Activated B cell treated with CpG ODN at 0.5 μM for 24 hours (primary cell): Measurements from ENCODE around the gene CTDP1. TPM values are rescaled to one million over a fixed set of nuclear protein-coding genes. Genes with fewer than 3 reads are reported as not detected.
"Not testable (repeated sequence)": the region's sequence is repeated elsewhere in the genome, so short reads cannot be mapped to it uniquely, and the experiment has no call there.

ENCODE experiments used
- ATAC-seq: fragments of 200-7000 bp; cut with Tn5 transposase; one replicate; pipeline ENCODE4 v1.10.0; 2021; ENCODE audit warnings: low read depth, mild to moderate bottlenecking, moderate library complexity
- CTCF ChIA-PET: fragments of 350-600 bp; sonication (Branson Sonifier 250); formaldehyde crosslinking; loops from one replicate; lab custom pipeline; 2021; ENCODE audit warnings: antibody characterized with exemption; lab: Charles Lee
- POLR2A ChIA-PET: fragments of 350-600 bp; sonication (Branson Sonifier 250); formaldehyde crosslinking; loops from one replicate; lab custom pipeline; 2021; ENCODE audit warnings: antibody characterized with exemption; lab: Charles Lee
- DNase-seq: peaks from one replicate; pipeline ENCODE4 v3.0.0; 2022
- H3K27ac Mint-ChIP-seq: one replicate; pipeline ENCODE4 v1.8.0; 2020; ENCODE audit warnings: mixed read lengths
- H3K27me3 Mint-ChIP-seq: one replicate; pipeline ENCODE4 v1.8.0; 2021; ENCODE audit warnings: mixed read lengths
- H3K36me3 Mint-ChIP-seq: one replicate; pipeline ENCODE4 v1.8.0; 2021; ENCODE audit warnings: low read depth, mixed read lengths
- H3K4me1 Mint-ChIP-seq: one replicate; pipeline ENCODE4 v1.8.0; 2021; ENCODE audit warnings: mixed read lengths
- H3K4me3 Mint-ChIP-seq: one replicate; pipeline ENCODE4 v1.8.0; 2020; ENCODE audit warnings: mild to moderate bottlenecking, mixed read lengths
- H3K9me3 Mint-ChIP-seq: one replicate; pipeline ENCODE4 v1.8.0; 2020; ENCODE audit warnings: mixed read lengths
- intact Hi-C: fragments of 100-400 bp; cut with micrococcal nuclease; formaldehyde crosslinking; loops from one replicate; pipeline ENCODE4 v1.15.1; 2024
- total RNA-seq: library from RNA; stranded (reverse); gene quantifications from 2 replicates; pipeline ENCODE4 v1.2.3, GENCODE V29; 2022
- TF ChIP-seq, protein P1 (sequence below): fragments of 200-600 bp; IDR thresholded peaks from one replicate; pipeline ENCODE4 v1.8.0; 2022; ENCODE audit warnings: antibody characterized with exemption, mild to moderate bottlenecking

CTDP1 gene
- total RNA-seq, 1 donor from 2014 or later: 33.8 TPM

DNA sequence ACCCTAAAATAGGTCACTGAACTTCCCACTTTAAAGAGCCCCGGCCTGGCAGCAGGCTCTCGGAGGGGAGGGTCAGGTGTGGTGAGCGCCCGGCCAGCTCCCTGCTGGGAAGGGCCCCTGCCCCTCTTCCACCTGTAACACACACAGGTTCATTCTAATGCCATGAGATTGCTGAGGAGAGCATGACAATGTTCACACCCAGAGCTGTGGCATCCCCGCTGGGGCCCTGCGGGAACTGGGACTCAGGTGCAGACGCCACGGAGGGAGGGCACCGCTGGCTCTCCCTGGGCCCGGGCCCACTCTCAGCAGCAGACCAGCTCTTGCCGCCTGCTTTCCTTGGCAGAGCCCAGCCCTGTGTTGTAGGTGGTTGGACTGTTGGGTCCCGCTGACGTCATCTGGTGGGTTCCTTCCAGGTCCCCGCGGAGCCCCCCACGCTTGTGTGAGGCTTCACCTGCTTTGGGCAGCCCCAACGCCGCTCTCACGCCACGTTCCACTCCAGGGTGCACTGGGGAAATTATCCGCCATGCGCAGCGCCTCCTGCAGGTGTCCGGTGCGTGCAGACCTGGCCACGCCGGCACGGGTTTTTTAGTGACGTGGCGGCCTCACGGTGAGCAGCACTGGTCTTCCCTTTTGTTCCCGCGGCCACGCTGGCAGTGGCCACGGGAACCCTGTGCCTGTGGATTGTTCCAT lies 67.7 kb downstream of the CTDP1 start:
- Mint-ChIP-seq H3K4me3 (no peak overlapping the region), H3K27ac (no peak overlapping the region), H3K4me1 (no peaks in the 10 kb centered on the region), H3K36me3 (peaks cover 62% of the 10 kb centered on the region), H3K9me3 (no peaks in the 10 kb centered on the region), H3K27me3 (no peaks in the 10 kb centered on the region)
- CTCF ChIA-PET: no interaction called here
- DNase-seq: no peak
- POLR2A ChIA-PET: no interaction called here
- intact Hi-C loops: no loop called here
- TF ChIP-seq, protein P1, sequence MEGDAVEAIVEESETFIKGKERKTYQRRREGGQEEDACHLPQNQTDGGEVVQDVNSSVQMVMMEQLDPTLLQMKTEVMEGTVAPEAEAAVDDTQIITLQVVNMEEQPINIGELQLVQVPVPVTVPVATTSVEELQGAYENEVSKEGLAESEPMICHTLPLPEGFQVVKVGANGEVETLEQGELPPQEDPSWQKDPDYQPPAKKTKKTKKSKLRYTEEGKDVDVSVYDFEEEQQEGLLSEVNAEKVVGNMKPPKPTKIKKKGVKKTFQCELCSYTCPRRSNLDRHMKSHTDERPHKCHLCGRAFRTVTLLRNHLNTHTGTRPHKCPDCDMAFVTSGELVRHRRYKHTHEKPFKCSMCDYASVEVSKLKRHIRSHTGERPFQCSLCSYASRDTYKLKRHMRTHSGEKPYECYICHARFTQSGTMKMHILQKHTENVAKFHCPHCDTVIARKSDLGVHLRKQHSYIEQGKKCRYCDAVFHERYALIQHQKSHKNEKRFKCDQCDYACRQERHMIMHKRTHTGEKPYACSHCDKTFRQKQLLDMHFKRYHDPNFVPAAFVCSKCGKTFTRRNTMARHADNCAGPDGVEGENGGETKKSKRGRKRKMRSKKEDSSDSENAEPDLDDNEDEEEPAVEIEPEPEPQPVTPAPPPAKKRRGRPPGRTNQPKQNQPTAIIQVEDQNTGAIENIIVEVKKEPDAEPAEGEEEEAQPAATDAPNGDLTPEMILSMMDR: no peak
- no peak for ATAC-seq

DNA sequence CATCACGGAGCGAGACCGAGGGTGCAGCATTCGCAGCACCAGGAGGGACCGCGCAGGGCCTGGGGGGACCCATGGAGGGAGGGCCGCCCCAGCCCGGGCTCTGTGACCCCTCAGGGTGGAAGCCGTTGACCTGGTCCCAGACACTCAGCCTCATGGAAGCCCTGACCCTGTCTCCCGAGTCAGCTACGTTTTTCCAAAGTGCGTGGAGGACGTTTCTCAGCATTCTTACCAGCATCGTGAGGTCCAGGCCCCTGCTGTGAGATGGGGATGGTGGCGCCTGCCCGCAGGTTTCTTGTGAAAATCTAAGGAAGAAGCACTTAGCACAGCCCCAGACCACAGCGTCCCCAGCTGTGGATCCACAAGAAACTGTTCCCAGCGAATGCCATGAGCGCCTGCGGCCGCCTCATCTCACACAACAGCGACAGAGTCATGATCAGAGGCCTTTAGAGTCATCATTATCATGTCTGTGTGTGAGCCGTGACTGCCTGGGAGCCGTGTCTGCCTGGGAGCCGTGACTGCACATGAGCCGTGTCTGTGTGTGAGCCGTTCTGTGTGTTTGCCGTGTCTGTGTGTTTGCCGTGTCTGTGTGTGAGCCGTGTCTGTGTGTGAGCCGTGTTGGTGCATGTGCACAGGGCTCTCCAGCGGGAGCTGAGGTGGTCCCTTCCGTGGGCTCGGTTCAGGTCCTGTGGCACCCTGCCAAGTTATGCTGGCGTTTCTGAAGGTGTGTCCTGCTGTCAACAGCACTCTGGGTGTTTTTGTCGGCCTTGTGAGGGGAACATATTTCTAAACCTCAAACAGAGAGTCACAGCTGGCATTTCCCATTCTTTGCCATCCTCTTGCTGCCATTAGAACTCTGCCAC lies 68.9 kb downstream of the CTDP1 start:
- DNase-seq (no peak), ATAC-seq (no peak)
- TF ChIP-seq, protein P1: no peak
- Mint-ChIP-seq H3K4me1 (no peaks in the 10 kb centered on the region), H3K9me3 (no peaks in the 10 kb centered on the region), H3K27me3 (no peaks in the 10 kb centered on the region), H3K36me3 (peaks cover 57% of the 10 kb centered on the region), H3K27ac (no peak overlapping the region), H3K4me3 (no peak overlapping the region)
- ChIA-PET POLR2A (no interaction called here), CTCF (no interaction called here)
- intact Hi-C loops: no loop called here

- Mint-ChIP-seq H3K27ac (no peak overlapping the region), H3K4me3 (no peak overlapping the region), H3K9me3 (no peaks in the 10 kb centered on the region), H3K36me3 (peaks cover 57% of the 10 kb centered on the region), H3K4me1 (no peaks in the 10 kb centered on the region), H3K27me3 (no peaks in the 10 kb centered on the region)
- CTCF ChIA-PET: no interaction called here
- TF ChIP-seq, protein P1: no peak
- intact Hi-C loops: no loop called here
- no peak for DNase-seq
- POLR2A ChIA-PET: no interaction called here
- no peak for ATAC-seq
These were observed 69.9 kb downstream of the CTDP1 start for GRCh38 chr18:79749251-79750191.

GRCh38 chr18:79750980-79751571 lies 71.5 kb downstream of the CTDP1 start:
- intact Hi-C loops: no loop called here
- Mint-ChIP-seq H3K27ac (no peak overlapping the region), H3K4me3 (no peak overlapping the region), H3K9me3 (no peaks in the 10 kb centered on the region), H3K36me3 (peaks cover 67% of the 10 kb centered on the region), H3K4me1 (no peaks in the 10 kb centered on the region), H3K27me3 (no peaks in the 10 kb centered on the region)
- CTCF ChIA-PET: no interaction called here
- POLR2A ChIA-PET: no interaction called here
- TF ChIP-seq, protein P1: no peak
- DNase-seq: no peak
- no peak for ATAC-seq

DNA sequence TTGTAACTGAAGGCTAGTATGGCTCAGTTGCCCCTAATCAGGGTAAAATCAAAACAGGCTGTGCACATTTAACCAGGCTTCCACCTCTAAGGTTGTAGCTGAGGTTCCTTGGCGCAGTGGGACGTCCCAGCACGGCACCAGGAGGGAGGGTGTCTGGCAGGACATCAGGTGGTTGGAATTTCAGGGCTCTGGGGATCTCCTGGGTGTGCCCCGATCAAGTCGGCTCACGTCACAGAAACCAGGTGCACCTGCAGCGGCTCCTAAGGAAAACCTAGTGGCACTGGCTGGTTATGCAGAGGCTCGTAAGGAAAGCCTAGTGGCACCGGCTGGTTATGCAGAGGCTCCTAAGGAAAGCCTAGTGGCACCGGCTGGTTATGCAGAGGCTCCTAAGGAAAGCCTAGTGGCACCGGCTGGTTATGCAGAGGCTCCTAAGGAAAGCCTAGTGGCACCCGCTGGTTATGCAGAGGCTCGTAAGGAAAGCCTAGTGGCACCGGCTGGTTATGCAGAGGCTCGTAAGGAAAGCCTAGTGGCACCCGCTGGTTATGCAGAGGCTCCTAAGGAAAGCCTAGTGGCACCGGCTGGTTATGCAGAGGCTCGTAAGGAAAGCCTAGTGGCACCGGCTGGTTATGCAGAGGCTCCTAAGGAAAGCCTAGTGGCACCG lies 72.4 kb downstream of the CTDP1 start:
- H3K27ac Mint-ChIP-seq, DNase-seq, intact Hi-C loops, H3K27me3 Mint-ChIP-seq, H3K4me3 Mint-ChIP-seq, H3K4me1 Mint-ChIP-seq, ATAC-seq, H3K9me3 Mint-ChIP-seq, POLR2A ChIA-PET, CTCF ChIA-PET: not testable (repeated sequence)
- peaks cover 66% of the 10 kb centered on the region for H3K36me3 Mint-ChIP-seq

- CTCF ChIA-PET, DNase-seq, H3K4me1 Mint-ChIP-seq, ATAC-seq, POLR2A ChIA-PET, H3K27me3 Mint-ChIP-seq, H3K27ac Mint-ChIP-seq, intact Hi-C loops, H3K9me3 Mint-ChIP-seq, H3K4me3 Mint-ChIP-seq: not testable (repeated sequence)
- peaks cover 63% of the 10 kb centered on the region for H3K36me3 Mint-ChIP-seq
These were observed 73.3 kb downstream of the CTDP1 start for GRCh38 chr18:79752946-79753345.
